Stimulated activated CD4-positive, alpha-beta T cell treated with anti-CD3 and anti-CD28 coated beads, Interleukin-12 subunit alpha, Interleukin-12 subunit beta, amount 100 ng/mL, for 48 hours (primary cell): Measurements from ENCODE around the gene GRAMD1B.

Source experiments
- DNase-seq, 3 donors: peaks; one replicate each; pipeline ENCODE4 v3.0.0-alpha.2; 2020; ENCODE audit warnings: low read depth in 2 of 3, low spot score in 1 of 3

Gene GRAMD1B

DNA sequence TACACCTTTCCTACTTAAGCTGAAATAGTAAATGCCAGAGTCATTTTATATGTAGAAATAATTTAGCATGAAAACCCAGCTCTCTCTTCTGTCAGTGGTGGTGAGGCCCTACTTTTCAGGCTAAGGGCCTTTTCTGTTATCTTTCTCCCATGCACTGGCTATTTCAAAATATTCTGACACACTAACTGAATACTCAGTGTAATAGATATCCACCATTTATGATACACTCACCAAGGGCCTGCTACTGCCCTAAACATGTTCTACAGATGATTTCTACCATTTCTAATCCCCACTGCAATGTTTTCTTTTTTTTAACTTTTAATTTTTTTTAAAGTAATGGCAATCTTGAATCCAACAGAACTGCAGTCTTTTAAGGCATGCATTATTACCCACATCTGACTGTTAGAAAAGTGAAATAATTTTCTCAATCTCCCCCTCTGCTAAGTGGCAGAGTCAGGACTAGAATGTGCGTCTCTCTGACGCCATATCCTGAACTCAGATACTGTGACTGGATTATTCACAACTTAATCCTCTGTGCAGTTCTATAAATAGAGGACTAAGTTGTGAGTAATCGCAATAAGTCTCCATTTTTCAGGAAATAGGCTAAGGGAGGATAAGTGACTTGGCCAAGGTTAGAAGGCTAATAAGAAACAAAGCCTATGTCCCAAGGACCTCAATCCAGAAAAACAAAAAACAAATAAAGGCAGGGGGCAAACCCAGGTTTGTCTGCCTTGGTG, 44.0 kb downstream of the GRAMD1B start:
- no peak for DNase-seq

GRCh38 chr11:123474994-123475393, 44.9 kb downstream of the GRAMD1B start:
- DNase-seq, result no peak

DNA sequence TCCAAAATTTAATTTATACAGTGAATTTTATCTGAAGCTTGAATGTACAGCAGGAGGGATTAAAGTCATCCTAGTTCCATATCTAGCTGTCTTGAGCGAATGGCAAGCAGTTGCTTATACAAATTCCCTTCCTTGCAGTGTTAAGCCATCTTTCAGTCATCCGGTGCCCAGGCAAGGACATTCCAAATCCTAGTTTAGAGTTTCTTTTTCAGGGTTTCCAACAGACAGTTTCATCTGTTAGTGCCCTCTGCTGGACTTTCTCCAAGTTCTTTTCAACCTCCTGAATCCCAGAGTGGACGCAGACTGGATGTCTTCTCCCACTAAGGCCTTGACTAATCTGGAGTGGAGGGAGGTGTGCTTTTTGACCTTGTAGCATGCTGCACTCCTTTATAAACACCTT, 45.4 kb downstream of the GRAMD1B start:
- no peak for DNase-seq

- no peak for DNase-seq
These were observed 47.3 kb downstream of the GRAMD1B start for GRCh38 chr11:123477205-123477907.

- DNase-seq, result peak in 2 of 3 donors; percentile 12 to 42
These were observed 48.4 kb downstream of the GRAMD1B start for GRCh38 chr11:123478352-123478987.

- DNase-seq, result no peak
These were observed 49.2 kb downstream of the GRAMD1B start for GRCh38 chr11:123479048-123479837.

DNA sequence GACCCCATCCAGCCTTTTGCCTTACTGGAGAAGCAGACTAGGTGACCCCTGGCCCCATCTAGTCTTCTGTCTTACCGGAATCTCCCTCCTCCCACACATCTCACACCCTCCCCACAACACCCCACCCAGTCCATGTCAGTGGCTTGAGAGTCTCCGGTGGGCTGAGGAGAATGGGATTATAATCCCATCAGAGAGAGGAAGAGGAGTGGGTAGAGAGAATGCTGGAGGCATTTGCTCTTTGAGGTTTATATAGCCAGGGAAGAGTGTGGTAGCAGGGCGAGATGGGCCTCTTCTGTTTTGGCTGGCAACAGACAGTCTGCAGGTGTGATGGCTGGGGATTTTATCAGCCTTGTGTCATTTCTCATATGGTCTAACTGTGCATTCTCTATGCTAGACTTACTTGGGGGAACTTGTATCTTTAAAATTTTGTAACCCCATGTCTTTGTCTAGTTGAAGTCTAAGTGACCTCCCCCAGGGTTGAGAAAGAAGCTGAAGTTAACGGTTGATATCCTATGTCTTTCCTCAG, 50.3 kb downstream of the GRAMD1B start:
- DNase-seq, result no peak

DNA sequence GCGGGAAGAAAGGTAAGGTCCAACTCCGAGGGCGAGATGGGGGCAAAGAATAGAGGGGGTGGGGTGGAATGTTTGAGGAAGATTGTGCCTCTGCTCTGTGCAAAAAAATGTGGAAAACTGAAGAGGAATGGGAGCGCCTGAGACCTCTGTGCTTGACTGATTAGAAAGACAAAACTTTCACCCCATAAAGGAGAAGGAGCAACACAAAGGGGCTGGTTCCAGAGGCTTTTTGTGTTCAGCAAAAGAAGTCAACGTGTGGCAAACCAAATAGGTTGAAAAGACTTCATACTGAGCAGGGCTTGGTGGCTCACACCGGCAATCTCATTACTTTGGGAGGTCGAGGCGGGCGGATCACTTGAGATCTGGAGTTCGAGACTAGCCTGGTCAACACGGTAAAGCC, 50.8 kb downstream of the GRAMD1B start:
- DNase-seq, result no peak

DNA sequence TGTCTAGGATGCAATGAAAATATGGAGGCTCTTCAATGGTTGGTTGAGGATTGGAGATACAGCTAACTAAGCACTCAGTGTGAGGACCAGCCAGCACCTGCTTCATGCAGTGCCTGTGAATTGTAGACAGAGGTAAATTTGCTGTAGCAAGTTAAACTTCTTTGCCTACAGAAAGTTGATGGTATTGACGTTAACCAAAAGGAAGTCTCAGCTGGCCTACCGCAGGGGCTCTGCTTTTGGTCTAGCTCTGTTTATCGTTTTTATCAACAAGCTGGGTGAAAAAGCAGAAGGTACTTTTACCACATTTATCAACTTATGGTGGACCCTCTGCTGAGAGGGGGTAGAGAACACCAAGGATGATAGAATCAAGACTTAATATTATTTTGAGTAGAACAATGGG, 51.6 kb downstream of the GRAMD1B start:
- no peak for DNase-seq

- no peak for DNase-seq
These were observed 52.1 kb downstream of the GRAMD1B start for GRCh38 chr11:123482218-123482617.

DNA sequence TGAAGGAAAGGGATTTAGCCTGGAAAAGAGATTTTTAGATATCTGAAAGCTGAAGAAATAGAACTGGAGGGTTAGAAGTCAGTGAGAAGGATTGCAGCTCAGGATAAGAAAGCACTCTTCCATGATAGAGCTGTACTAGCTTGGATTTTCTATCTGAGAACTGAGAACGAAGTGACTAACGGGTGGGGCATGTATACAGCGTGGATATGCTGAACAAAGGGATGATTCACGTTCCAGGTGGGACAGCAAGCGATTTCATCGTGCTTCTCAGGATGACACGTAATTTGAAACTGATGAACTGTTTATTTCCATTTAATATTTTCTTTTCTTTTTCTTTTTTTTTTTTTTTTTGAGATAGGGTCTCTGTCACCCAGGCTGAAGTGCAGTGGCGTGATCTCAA, 53.0 kb downstream of the GRAMD1B start:
- DNase-seq, result peak in 2 of 3 donors; percentile 8 to 16

- DNase-seq, result no peak
These were observed 53.4 kb downstream of the GRAMD1B start for GRCh38 chr11:123483466-123483865.

DNA sequence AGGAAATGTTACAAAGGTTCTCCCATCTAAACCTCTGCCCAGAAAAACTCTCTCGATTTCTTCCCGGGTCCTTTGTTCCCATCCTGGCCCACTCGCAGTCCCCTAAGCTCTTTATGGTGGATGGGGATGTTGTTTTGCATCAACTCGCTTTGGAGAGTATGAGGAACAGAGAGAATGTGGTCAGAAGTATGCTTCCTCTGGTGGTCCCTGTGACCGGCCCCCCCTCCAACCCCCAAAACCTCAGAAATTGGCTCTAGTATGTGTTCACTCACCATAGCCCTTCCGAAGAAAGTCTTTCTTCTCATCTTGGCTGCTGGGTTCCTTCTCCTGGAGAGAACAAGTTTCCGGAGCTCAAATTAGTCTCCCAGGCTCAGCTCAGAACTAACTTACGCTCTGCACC, 54.4 kb downstream of the GRAMD1B start:
- no peak for DNase-seq

- no peak for DNase-seq
These were observed 57.2 kb downstream of the GRAMD1B start for GRCh38 chr11:123487157-123487744.

- no peak for DNase-seq
These were observed 60.5 kb downstream of the GRAMD1B start for GRCh38 chr11:123490527-123490926.

DNA sequence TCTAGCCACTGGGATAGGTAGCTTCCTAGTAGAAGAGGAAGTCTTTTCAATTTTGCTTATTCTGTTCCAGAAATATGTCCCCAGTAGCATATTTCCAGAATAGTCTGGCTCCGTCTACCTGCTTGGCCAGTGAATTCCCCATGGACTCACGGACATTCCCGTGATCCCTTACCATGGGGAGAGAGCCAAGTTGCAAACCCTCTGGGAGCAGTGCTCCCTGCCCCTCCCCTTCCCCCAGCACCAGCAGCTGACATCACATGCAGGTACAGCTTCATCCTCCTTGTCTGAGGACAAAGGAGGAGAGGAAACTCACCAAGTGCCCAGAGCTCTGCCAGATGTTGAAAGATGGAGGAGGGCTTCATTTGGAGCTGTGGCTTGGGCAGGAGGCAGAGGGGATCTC, 61.2 kb downstream of the GRAMD1B start:
- no peak for DNase-seq

- DNase-seq, result no peak
These were observed 63.4 kb downstream of the GRAMD1B start for GRCh38 chr11:123493349-123494063.

GRCh38 chr11:123494195-123495050, 64.4 kb downstream of the GRAMD1B start:
- DNase-seq, result no peak

DNA sequence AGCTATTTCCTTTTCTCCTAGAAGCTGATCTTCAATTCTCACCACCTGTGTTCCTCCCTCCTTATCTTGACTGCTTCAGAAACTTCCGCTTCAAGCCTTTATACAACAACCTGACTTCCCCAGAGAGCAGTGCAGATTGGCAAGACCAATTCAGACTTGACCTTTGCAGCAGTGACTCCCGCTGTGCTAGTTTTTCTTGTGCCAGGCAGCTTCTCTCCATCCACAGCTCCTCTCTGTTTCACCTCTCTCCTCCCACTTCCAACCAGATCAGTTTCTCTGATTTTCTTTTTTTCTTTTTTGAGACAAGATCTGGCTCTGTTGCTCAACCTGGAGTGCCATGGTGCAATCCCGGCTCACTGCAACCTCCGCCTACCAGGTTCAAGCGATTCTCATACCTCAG, 74.3 kb downstream of the GRAMD1B start:
- no peak for DNase-seq
